GM23248 (cell line): ENCODE data around the gene SH3GLB1.

Experiments
- EZH2 ChIP-seq: fragments of 200-600 bp; sonication (generic); IDR thresholded peaks from 2 replicates; pipeline ENCODE4 v1.6.1; 2018; ENCODE audit warnings: antibody characterized with exemption, mild to moderate bottlenecking; ENCODE audit not compliant: insufficient read depth, poor library complexity, severe bottlenecking
- EZH2phosphoT487 ChIP-seq: fragments of 200-600 bp; sonication (generic); IDR thresholded peaks from 2 replicates; pipeline ENCODE4 v1.6.1; 2018; ENCODE audit warnings: antibody characterized with exemption, moderate library complexity, mild to moderate bottlenecking, low read depth; ENCODE audit not compliant: insufficient read depth

DNA sequence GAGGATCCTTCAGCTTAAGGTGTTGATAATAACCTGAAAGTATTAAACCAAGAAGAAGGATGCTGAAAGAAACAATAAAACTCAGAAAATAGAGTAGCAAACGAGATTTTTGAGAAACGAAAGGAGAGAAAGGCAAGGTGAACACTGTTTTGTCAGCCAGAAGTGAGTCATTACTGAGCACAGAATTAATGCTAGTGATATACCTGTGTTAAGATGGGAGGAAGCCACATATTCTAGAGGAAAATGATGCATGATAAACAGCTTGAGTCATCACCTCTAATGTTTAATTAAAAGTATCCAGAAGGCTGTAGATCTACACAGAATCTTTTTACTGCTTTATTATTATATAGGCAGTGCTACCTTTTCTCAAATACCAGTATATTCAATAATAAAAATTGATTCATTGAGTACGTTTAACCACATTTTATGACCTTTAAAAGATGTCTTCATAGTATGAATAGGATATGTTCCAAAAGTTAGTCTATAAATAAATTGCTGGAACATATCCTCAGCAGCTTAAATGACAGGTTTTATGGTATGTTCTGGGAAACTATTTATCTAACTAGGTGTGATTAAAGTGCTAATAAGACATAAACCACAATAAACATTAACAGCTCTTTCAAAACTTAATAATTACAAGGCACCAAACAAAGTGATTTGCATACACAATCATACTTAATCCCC lies 10.3 kb downstream of the SH3GLB1 start:
- TF ChIP-seq EZH2 (no peak), EZH2phosphoT487 (no peak)
